Measurements from ENCODE around the gene FAM98C.

GRCh38 chr19:38429811-38430156 is 26.9 kb downstream of the FAM98C start:
- TF ChIP-seq CTCF (IDR thresholded peaks at IDR 0.05) (no peak), MAX (CRISPR knock-in tag; IDR thresholded peaks at IDR 0.05) (no peak), TEAD4 (CRISPR knock-in tag; IDR thresholded peaks at IDR 0.05) (no peak), ESRRA (CRISPR knock-in tag; IDR thresholded peaks at IDR 0.05; ENCODE audit: borderline replicate concordance) (no peak)

Data from WTC11 (cell line).